ENCODE measurements around the gene NAT10. TPM values are rescaled to one million over a fixed set of nuclear protein-coding genes. Genes with fewer than 3 reads are reported as not detected.

NAT10 gene
- total and polyA plus RNA-seq, 2 donors from 2014 or later = 24.1 to 43.1 TPM

GRCh38 chr11:34155757-34156062 lies 50.3 kb downstream of the NAT10 start:
- H3K4me1 ChIP-seq (ENCODE audit: control insufficient read depth in 2 of 3, insufficient read depth in 2 of 3, low read depth in 1 of 3, low read length in 3 of 3) = peaks cover 0 to 4% (median 0%) of the 10 kb centered on the region in 3 donors
- peaks cover 0 to 16% (median 2%) of the 10 kb centered on the region in 3 donors for H3K36me3 ChIP-seq (ENCODE audit: control insufficient read depth in 2 of 3, insufficient read depth in 3 of 3, low read length in 3 of 3)
- TF ChIP-seq CTCF (IDR thresholded peaks at IDR 0.05; ENCODE audit: borderline replicate concordance, extremely low read depth, insufficient read depth) = no peak
- no peak overlapping the region for H3K4me3 ChIP-seq (ENCODE audit: low read length in 3 of 3)
- no peaks in the 10 kb centered on the region for H3K27me3 ChIP-seq (ENCODE audit: control insufficient read depth, insufficient read depth, low read length)
- H3K9ac ChIP-seq (ENCODE audit: low read length in 3 of 3) = no peak overlapping the region
- no peak for DNase-seq
- H3K9me3 ChIP-seq (ENCODE audit: control insufficient read depth in 2 of 3, insufficient read depth in 1 of 3, low read length in 3 of 3) = no peaks in the 10 kb centered on the region
- FAIRE-seq = no peak
- no peak overlapping the region for H3K27ac ChIP-seq (ENCODE audit: low read depth in 2 of 2, low read length in 2 of 2)
- intact Hi-C loops (cut with DNase I) = no loop called here

- TF ChIP-seq CTCF (IDR thresholded peaks at IDR 0.05; ENCODE audit: borderline replicate concordance, extremely low read depth, insufficient read depth) = no peak
- no peaks in the 10 kb centered on the region for H3K27me3 ChIP-seq (ENCODE audit: control insufficient read depth, insufficient read depth, low read length)
- H3K4me3 ChIP-seq (ENCODE audit: low read length in 3 of 3) = no peak overlapping the region
- H3K4me1 ChIP-seq (ENCODE audit: control insufficient read depth in 2 of 3, insufficient read depth in 2 of 3, low read depth in 1 of 3, low read length in 3 of 3) = peaks cover 0 to 4% (median 0%) of the 10 kb centered on the region in 3 donors
- intact Hi-C loops (cut with DNase I) = no loop called here
- no peak for FAIRE-seq
- H3K36me3 ChIP-seq (ENCODE audit: control insufficient read depth in 2 of 3, insufficient read depth in 3 of 3, low read length in 3 of 3) = peaks cover 0 to 19% (median 2%) of the 10 kb centered on the region in 3 donors
- no peaks in the 10 kb centered on the region for H3K9me3 ChIP-seq (ENCODE audit: control insufficient read depth in 2 of 3, insufficient read depth in 1 of 3, low read length in 3 of 3)
- no peak for DNase-seq
- no peak overlapping the region for H3K27ac ChIP-seq (ENCODE audit: low read depth in 2 of 2, low read length in 2 of 2)
- H3K9ac ChIP-seq (ENCODE audit: low read length in 3 of 3) = no peak overlapping the region
These were observed 51.7 kb downstream of the NAT10 start for GRCh38 chr11:34157163-34157562.

- DNase-seq = no peak
- intact Hi-C loops (cut with DNase I) = no loop called here
- FAIRE-seq = no peak
- Histone ChIP-seq H3K27me3 (ENCODE audit: control insufficient read depth, insufficient read depth, low read length) (no peaks in the 10 kb centered on the region), H3K9me3 (ENCODE audit: control insufficient read depth in 2 of 3, insufficient read depth in 1 of 3, low read length in 3 of 3) (no peaks in the 10 kb centered on the region), H3K27ac (ENCODE audit: low read depth in 2 of 2, low read length in 2 of 2) (no peak overlapping the region), H3K9ac (ENCODE audit: low read length in 3 of 3) (no peak overlapping the region), H3K4me3 (ENCODE audit: low read length in 3 of 3) (no peak overlapping the region), H3K36me3 (ENCODE audit: control insufficient read depth in 2 of 3, insufficient read depth in 3 of 3, low read length in 3 of 3) (peaks cover 0 to 16% (median 0%) of the 10 kb centered on the region in 3 donors), H3K4me1 (ENCODE audit: control insufficient read depth in 2 of 3, insufficient read depth in 2 of 3, low read depth in 1 of 3, low read length in 3 of 3) (peaks cover 0 to 4% (median 0%) of the 10 kb centered on the region in 3 donors)
- TF ChIP-seq CTCF (IDR thresholded peaks at IDR 0.05; ENCODE audit: borderline replicate concordance, extremely low read depth, insufficient read depth) = no peak
These were observed 53.2 kb downstream of the NAT10 start for GRCh38 chr11:34158661-34159060.

GRCh38 chr11:34160049-34160721 lies 54.8 kb downstream of the NAT10 start:
- Histone ChIP-seq H3K9ac (ENCODE audit: low read length in 3 of 3) (no peak overlapping the region), H3K27ac (ENCODE audit: low read depth in 2 of 2, low read length in 2 of 2) (no peak overlapping the region), H3K4me1 (ENCODE audit: control insufficient read depth in 2 of 3, insufficient read depth in 2 of 3, low read depth in 1 of 3, low read length in 3 of 3) (peaks cover 0 to 4% (median 0%) of the 10 kb centered on the region in 3 donors), H3K27me3 (ENCODE audit: control insufficient read depth, insufficient read depth, low read length) (no peaks in the 10 kb centered on the region), H3K9me3 (ENCODE audit: control insufficient read depth in 2 of 3, insufficient read depth in 1 of 3, low read length in 3 of 3) (no peaks in the 10 kb centered on the region), H3K36me3 (ENCODE audit: control insufficient read depth in 2 of 3, insufficient read depth in 3 of 3, low read length in 3 of 3) (peaks cover 0 to 16% (median 3%) of the 10 kb centered on the region in 3 donors), H3K4me3 (ENCODE audit: low read length in 3 of 3) (no peak overlapping the region)
- no peak for TF ChIP-seq CTCF (IDR thresholded peaks at IDR 0.05; ENCODE audit: borderline replicate concordance, extremely low read depth, insufficient read depth)
- no peak for FAIRE-seq
- intact Hi-C loops (cut with DNase I) = no loop called here
- DNase-seq = no peak
